ENCODE measurements around the gene AP1S2. TPM values are rescaled to one million over a fixed set of nuclear protein-coding genes. Genes with fewer than 3 reads are reported as not detected.

Gene AP1S2
- total and polyA plus RNA-seq, 9 of the 15 experiments (the other 6 are each of a cell fraction or from before 2014, with no cell fraction given) = 11.1 to 64.2 (median 25.8) TPM

DNA sequence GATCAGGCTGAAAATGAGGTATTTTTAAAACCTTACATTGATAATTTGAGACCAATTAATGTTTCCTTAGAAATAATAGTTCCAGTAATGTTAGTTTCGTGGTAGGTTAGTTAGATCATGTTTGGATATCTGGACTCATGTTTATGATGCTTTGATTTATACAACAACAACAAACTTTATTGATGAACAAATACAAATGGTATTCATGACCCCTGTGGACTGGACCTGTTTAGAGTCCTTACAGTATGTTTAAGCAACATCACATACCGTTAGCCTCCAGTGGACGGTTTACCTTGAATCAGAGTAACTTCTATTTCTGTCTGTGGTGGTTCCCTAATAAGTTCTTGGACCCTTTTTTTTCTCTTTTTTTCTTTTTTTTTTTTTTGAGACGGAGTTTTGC lies 46.4 kb downstream of the AP1S2 start:
- BruUV-seq (replicated peaks) = no TSS peak
- Histone ChIP-seq H3K4me3 (no peak overlapping the region), H3K4me2 (ENCODE audit: insufficient read depth, low read length) (no peak overlapping the region), H3K9me3 (replicated peaks; ENCODE audit: control insufficient read depth, insufficient read depth, low read depth, low read length) (no peaks in the 10 kb centered on the region), H4K20me1 (replicated peaks; ENCODE audit: control insufficient read depth, insufficient read depth, low read length) (no peaks in the 10 kb centered on the region), H3K4me1 (replicated peaks in 1 of 2; ENCODE audit: control insufficient read depth in 2 of 2, insufficient read depth in 2 of 2, low read length in 2 of 2) (no peaks in the 10 kb centered on the region), H2AFZ (ENCODE audit: low read depth, low read length) (no peak overlapping the region), H3K27me3 (ENCODE audit: control insufficient read depth in 2 of 2, insufficient read depth in 2 of 2, low read length in 2 of 2) (no peaks in the 10 kb centered on the region), H3K9ac (ENCODE audit: insufficient read depth in 1 of 2, low read depth in 2 of 2, low read length in 2 of 2) (no peak overlapping the region), H3K36me3 (ENCODE audit: control insufficient read depth, insufficient read depth, low read length) (peaks cover 37% of the 10 kb centered on the region; the same call in 2 of the 3 replicates), H3K9me1 (ENCODE audit: control insufficient read depth, insufficient read depth, low read length) (no peaks in the 10 kb centered on the region), H3K79me2 (ENCODE audit: control insufficient read depth, insufficient read depth, low read length) (no peaks in the 10 kb centered on the region), H3K27ac (ENCODE audit: extremely low read depth, low read depth, low read length) (no peak overlapping the region)
- intact Hi-C loops (cut with micrococcal nuclease) = no loop called here
- ATAC-seq (no peak), DNase-seq (ENCODE audit: extremely low read depth in 1 of 4, low spot score in 3 of 4) (no peak), FAIRE-seq (no peak)
- 80% methylated on average over 2 of the region's 4 CpGs for WGBS (ENCODE audit: insufficient coverage, low coverage, missing lambda C conversion rate)
- ChIA-PET POLR2A (no interaction called here), CTCF (ENCODE audit: low intra/inter-chr PET ratio) (no interaction called here)
- no peak for TF ChIP-seq HNRNPL (IDR thresholded peaks at IDR 0.05; ENCODE audit: low read depth, low read length)
- TF ChIP-seq, protein P1, sequence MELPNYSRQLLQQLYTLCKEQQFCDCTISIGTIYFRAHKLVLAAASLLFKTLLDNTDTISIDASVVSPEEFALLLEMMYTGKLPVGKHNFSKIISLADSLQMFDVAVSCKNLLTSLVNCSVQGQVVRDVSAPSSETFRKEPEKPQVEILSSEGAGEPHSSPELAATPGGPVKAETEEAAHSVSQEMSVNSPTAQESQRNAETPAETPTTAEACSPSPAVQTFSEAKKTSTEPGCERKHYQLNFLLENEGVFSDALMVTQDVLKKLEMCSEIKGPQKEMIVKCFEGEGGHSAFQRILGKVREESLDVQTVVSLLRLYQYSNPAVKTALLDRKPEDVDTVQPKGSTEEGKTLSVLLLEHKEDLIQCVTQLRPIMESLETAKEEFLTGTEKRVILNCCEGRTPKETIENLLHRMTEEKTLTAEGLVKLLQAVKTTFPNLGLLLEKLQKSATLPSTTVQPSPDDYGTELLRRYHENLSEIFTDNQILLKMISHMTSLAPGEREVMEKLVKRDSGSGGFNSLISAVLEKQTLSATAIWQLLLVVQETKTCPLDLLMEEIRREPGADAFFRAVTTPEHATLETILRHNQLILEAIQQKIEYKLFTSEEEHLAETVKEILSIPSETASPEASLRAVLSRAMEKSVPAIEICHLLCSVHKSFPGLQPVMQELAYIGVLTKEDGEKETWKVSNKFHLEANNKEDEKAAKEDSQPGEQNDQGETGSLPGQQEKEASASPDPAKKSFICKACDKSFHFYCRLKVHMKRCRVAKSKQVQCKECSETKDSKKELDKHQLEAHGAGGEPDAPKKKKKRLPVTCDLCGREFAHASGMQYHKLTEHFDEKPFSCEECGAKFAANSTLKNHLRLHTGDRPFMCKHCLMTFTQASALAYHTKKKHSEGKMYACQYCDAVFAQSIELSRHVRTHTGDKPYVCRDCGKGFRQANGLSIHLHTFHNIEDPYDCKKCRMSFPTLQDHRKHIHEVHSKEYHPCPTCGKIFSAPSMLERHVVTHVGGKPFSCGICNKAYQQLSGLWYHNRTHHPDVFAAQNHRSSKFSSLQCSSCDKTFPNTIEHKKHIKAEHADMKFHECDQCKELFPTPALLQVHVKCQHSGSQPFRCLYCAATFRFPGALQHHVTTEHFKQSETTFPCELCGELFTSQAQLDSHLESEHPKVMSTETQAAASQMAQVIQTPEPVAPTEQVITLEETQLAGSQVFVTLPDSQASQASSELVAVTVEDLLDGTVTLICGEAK (IDR thresholded peaks at IDR 0.05) = peak; percentile 77
- TF ChIP-seq, protein P1 (CRISPR knock-in tag; IDR thresholded peaks at IDR 0.05) = peak; percentile 72; the same call in 1 of the 2 replicates
- in situ Hi-C loops (cut with MboI) = no loop called here
